Measurements from ENCODE around the gene GGPS1.

- no peak for TF ChIP-seq TEAD4 (IDR thresholded peaks at IDR 0.05)
- TF ChIP-seq TAF1 (IDR thresholded peaks at IDR 0.05; ENCODE audit: low read depth): no peak
- no peak for TF ChIP-seq YY1 (IDR thresholded peaks at IDR 0.05; ENCODE audit: low read depth)
- TF ChIP-seq MAX (IDR thresholded peaks at IDR 0.05): no peak
- TF ChIP-seq FOXM1 (IDR thresholded peaks at IDR 0.05; ENCODE audit: borderline replicate concordance, low read depth): no peak
- no peak for TF ChIP-seq ZBTB7A (IDR thresholded peaks at IDR 0.05; ENCODE audit: low read depth)
- TF ChIP-seq USF1 (IDR thresholded peaks at IDR 0.05): no peak
- TF ChIP-seq CREB1 (IDR thresholded peaks at IDR 0.05; ENCODE audit: low read depth): no peak
- TF ChIP-seq EP300 (IDR thresholded peaks at IDR 0.05; ENCODE audit: borderline replicate concordance): no peak
These were observed 9.1 kb upstream of the GGPS1 start for GRCh38 chr1:235319255-235319654.

Data from Ishikawa (cell line).